Frontal cortex (tissue), 4 donors: Measurements from ENCODE around the gene IGLON5. TPM values are rescaled to one million over a fixed set of nuclear protein-coding genes. Genes with fewer than 3 reads are reported as not detected.

Source experiments
- DNase-seq, 2 donors: peaks; one replicate each; pipeline ENCODE4 v3.0.0; 2012; ENCODE audit warnings: low spot score in 2 of 2
- FAIRE-seq: peaks from 2 replicates; lab custom pipeline; 2012; peaks lifted over from hg19 to GRCh38; lab: Jason Lieb, UNC
- total RNA-seq: library from RNA; depleted of rRNA; stranded (reverse); fragments of >200 nt; gene quantifications from one replicate; pipeline ENCODE4 v1.2.3, GENCODE V29; 2014
- donor health status: control.
- donor health status: control.
- donor health status: control.

Gene IGLON5
- total RNA-seq, 1 donor from 2014 or later = 4.1 TPM

- FAIRE-seq = no peak
- DNase-seq = no peak
These were observed 64.2 kb downstream of the IGLON5 start for GRCh38 chr19:51375504-51376221.

- FAIRE-seq (no peak), DNase-seq (no peak)
These were observed 66.0 kb downstream of the IGLON5 start for GRCh38 chr19:51377422-51377821.

- DNase-seq (no peak), FAIRE-seq (no peak)
These were observed 68.9 kb downstream of the IGLON5 start for GRCh38 chr19:51380379-51380778.

Other genes with a start within 250 kb of the IGLON5 start
- gene KLK13, start 246.6 kb upstream of the IGLON5 start, total RNA-seq = not detected
- not detected for gene KLK14, start 228.8 kb upstream of the IGLON5 start, total RNA-seq
- gene CTU1, start 203.2 kb upstream of the IGLON5 start, total RNA-seq = 4.1 TPM
- 0.41 TPM for gene SIGLEC9, start 186.7 kb upstream of the IGLON5 start, total RNA-seq
- under 0.01 TPM for gene SIGLEC7, start 169.3 kb upstream of the IGLON5 start, total RNA-seq
- gene CD33, start 86.6 kb upstream of the IGLON5 start, total RNA-seq = 0.41 TPM
- not detected for gene SIGLECL1, start 60.6 kb upstream of the IGLON5 start, total RNA-seq
- gene VSIG10L, start 30.5 kb downstream of the IGLON5 start, total RNA-seq = 0.41 TPM
- 41.2 TPM for gene ETFB, start 54.7 kb downstream of the IGLON5 start, total RNA-seq
- gene CLDND2, start 57.4 kb downstream of the IGLON5 start, total RNA-seq = not detected
- gene NKG7, start 61.0 kb downstream of the IGLON5 start, total RNA-seq = not detected
- not detected for gene LIM2, start 76.3 kb downstream of the IGLON5 start, total RNA-seq
- gene C19orf84, start 78.9 kb downstream of the IGLON5 start, total RNA-seq = not detected
- gene SIGLEC10, start 106.0 kb downstream of the IGLON5 start, total RNA-seq = 1.2 TPM
- gene SIGLEC8, start 146.8 kb downstream of the IGLON5 start, total RNA-seq = 0.82 TPM
- gene CEACAM18, start 166.9 kb downstream of the IGLON5 start, total RNA-seq = not detected
- not detected for gene SIGLEC12, start 190.2 kb downstream of the IGLON5 start, total RNA-seq
- not detected for gene SIGLEC6, start 220.0 kb downstream of the IGLON5 start, total RNA-seq